Measurements from ENCODE around the gene PCDH9.

- TF ChIP-seq CTCF (IDR thresholded peaks at IDR 0.05 in 8 of 11, conservative IDR thresholded peaks at IDR 0.05 in 3 of 11) = no peak
- no peak for TF ChIP-seq POLR2A (IDR thresholded peaks at IDR 0.05)
These were observed 139.3 kb downstream of the PCDH9 start for GRCh38 chr13:67090856-67091255.
